ENCODE measurements around the gene ILF3. TPM values are rescaled to one million over a fixed set of nuclear protein-coding genes. Genes with fewer than 3 reads are reported as not detected.

Gene ILF3
- polyA plus RNA-seq, 1 donor (not counting 4 experiments of a cell fraction or from before 2014, with no cell fraction given): 162 TPM

GRCh38 chr19:10683064-10683426 lies 28.9 kb downstream of the ILF3 start:
- H3K4me2 ChIP-seq (ENCODE audit: control insufficient read depth, extremely low read depth, insufficient read depth, low read depth, low read length): no peak overlapping the region
- H3K4me1 ChIP-seq (ENCODE audit: control insufficient read depth, extremely low read depth, insufficient read depth, low read length): peaks cover 3% of the 10 kb centered on the region
- no peaks in the 10 kb centered on the region for H3K27me3 ChIP-seq (ENCODE audit: control insufficient read depth, extremely low read depth, insufficient read depth, low read length)
- H3K27ac ChIP-seq (ENCODE audit: control insufficient read depth, insufficient read depth, low read length): no peak overlapping the region
- peaks cover 10% of the 10 kb centered on the region for H4K20me1 ChIP-seq (ENCODE audit: control insufficient read depth, extremely low read depth, insufficient read depth, low read length)
- TF ChIP-seq EZH2 (IDR thresholded peaks at IDR 0.05; ENCODE audit: low read length): no peak
- TF ChIP-seq CTCF (optimal IDR thresholded peaks at IDR 0.05 in 1 of 3, IDR thresholded peaks at IDR 0.05 in 1 of 3, conservative IDR thresholded peaks at IDR 0.05 in 1 of 3; ENCODE audit: extremely low read depth in 1 of 3, insufficient read depth in 2 of 3, low read length in 3 of 3): no peak
- no peak overlapping the region for H3K9ac ChIP-seq (ENCODE audit: control insufficient read depth, extremely low read depth, insufficient read depth, low read length)
- H3K36me3 ChIP-seq (ENCODE audit: control insufficient read depth in 2 of 2, extremely low read depth in 1 of 2, insufficient read depth in 2 of 2, low read length in 2 of 2): peaks cover 64 to 71% of the 10 kb centered on the region in 2 experiments
- no peak overlapping the region for H2AFZ ChIP-seq (ENCODE audit: control insufficient read depth, low read length)
- dilution Hi-C loops (cut with MboI; ENCODE audit: extremely low pct_ligation_motif_present, low sequenced_read_pairs): no loop called here
- H3K4me3 ChIP-seq (ENCODE audit: control insufficient read depth in 2 of 3, extremely low read depth in 1 of 3, insufficient read depth in 2 of 3, low read depth in 1 of 3, low read length in 3 of 3): no peak overlapping the region
- H3K9me1 ChIP-seq (ENCODE audit: control insufficient read depth, extremely low read depth, insufficient read depth, low read length): no peaks in the 10 kb centered on the region
- DNase-seq (ENCODE audit: low read depth, low spot score): no peak
- no peak for FAIRE-seq
- no peaks in the 10 kb centered on the region for H3K9me3 ChIP-seq (ENCODE audit: control insufficient read depth, low read depth, low read length)
- peaks cover 46% of the 10 kb centered on the region for H3K79me2 ChIP-seq (ENCODE audit: control insufficient read depth, insufficient read depth, low read length)

GRCh38 chr19:10683582-10683981 lies 29.4 kb downstream of the ILF3 start:
- no peak overlapping the region for H3K4me2 ChIP-seq (ENCODE audit: control insufficient read depth, extremely low read depth, insufficient read depth, low read depth, low read length)
- peaks cover 10% of the 10 kb centered on the region for H4K20me1 ChIP-seq (ENCODE audit: control insufficient read depth, extremely low read depth, insufficient read depth, low read length)
- H3K4me3 ChIP-seq (ENCODE audit: control insufficient read depth in 2 of 3, extremely low read depth in 1 of 3, insufficient read depth in 2 of 3, low read depth in 1 of 3, low read length in 3 of 3): no peak overlapping the region
- no peaks in the 10 kb centered on the region for H3K9me3 ChIP-seq (ENCODE audit: control insufficient read depth, low read depth, low read length)
- no peak overlapping the region for H3K27ac ChIP-seq (ENCODE audit: control insufficient read depth, insufficient read depth, low read length)
- H3K9ac ChIP-seq (ENCODE audit: control insufficient read depth, extremely low read depth, insufficient read depth, low read length): no peak overlapping the region
- DNase-seq (ENCODE audit: low read depth, low spot score): no peak
- no peak for FAIRE-seq
- TF ChIP-seq EZH2 (IDR thresholded peaks at IDR 0.05; ENCODE audit: low read length) (no peak), CTCF (optimal IDR thresholded peaks at IDR 0.05 in 1 of 3, IDR thresholded peaks at IDR 0.05 in 1 of 3, conservative IDR thresholded peaks at IDR 0.05 in 1 of 3; ENCODE audit: extremely low read depth in 1 of 3, insufficient read depth in 2 of 3, low read length in 3 of 3) (no peak)
- no peaks in the 10 kb centered on the region for H3K9me1 ChIP-seq (ENCODE audit: control insufficient read depth, extremely low read depth, insufficient read depth, low read length)
- H2AFZ ChIP-seq (ENCODE audit: control insufficient read depth, low read length): no peak overlapping the region
- H3K4me1 ChIP-seq (ENCODE audit: control insufficient read depth, extremely low read depth, insufficient read depth, low read length): peaks cover 3% of the 10 kb centered on the region
- peaks cover 46% of the 10 kb centered on the region for H3K79me2 ChIP-seq (ENCODE audit: control insufficient read depth, insufficient read depth, low read length)
- dilution Hi-C loops (cut with MboI; ENCODE audit: extremely low pct_ligation_motif_present, low sequenced_read_pairs): no loop called here
- H3K36me3 ChIP-seq (ENCODE audit: control insufficient read depth in 2 of 2, extremely low read depth in 1 of 2, insufficient read depth in 2 of 2, low read length in 2 of 2): peaks cover 64 to 71% of the 10 kb centered on the region in 2 experiments
- no peaks in the 10 kb centered on the region for H3K27me3 ChIP-seq (ENCODE audit: control insufficient read depth, extremely low read depth, insufficient read depth, low read length)
